Peyer's patch (tissue), 4 donors: Measurements from ENCODE around the gene TM4SF20.

Source experiments
- CTCF ChIP-seq, 6 experiments: fragments of 450-650 bp in 4 of 6; fragments of 200-600 bp in 2 of 6; sonication (generic) in 1 of 6; IDR thresholded peaks; one replicate each; pipeline ENCODE4 v1.5.1; 2017 to 2019; ENCODE audit warnings: antibody characterized with exemption in 6 of 6, mild to moderate bottlenecking in 3 of 6, moderate library complexity in 1 of 6
- POLR2A ChIP-seq, 2 donors: fragments of 450-650 bp; IDR thresholded peaks; one replicate each; pipeline ENCODE4 v1.5.1; 2017; ENCODE audit warnings: antibody characterized with exemption in 2 of 2, mild to moderate bottlenecking in 2 of 2, moderate library complexity in 2 of 2

GRCh38 chr2:227401550-227401949 is 22.4 kb upstream of the TM4SF20 start:
- TF ChIP-seq CTCF (IDR thresholded peaks at IDR 0.05) (no peak), POLR2A (IDR thresholded peaks at IDR 0.05) (no peak)
